GM10847 (cell line): ENCODE results near the gene ZNF442.

Experiments
- POLR2A ChIP-seq: IDR thresholded peaks from 2 replicates; pipeline ENCODE4 v1.6.1; 2011; ENCODE audit not compliant: insufficient read length; ENCODE audit errors: extremely low read depth

Gene ZNF442

DNA sequence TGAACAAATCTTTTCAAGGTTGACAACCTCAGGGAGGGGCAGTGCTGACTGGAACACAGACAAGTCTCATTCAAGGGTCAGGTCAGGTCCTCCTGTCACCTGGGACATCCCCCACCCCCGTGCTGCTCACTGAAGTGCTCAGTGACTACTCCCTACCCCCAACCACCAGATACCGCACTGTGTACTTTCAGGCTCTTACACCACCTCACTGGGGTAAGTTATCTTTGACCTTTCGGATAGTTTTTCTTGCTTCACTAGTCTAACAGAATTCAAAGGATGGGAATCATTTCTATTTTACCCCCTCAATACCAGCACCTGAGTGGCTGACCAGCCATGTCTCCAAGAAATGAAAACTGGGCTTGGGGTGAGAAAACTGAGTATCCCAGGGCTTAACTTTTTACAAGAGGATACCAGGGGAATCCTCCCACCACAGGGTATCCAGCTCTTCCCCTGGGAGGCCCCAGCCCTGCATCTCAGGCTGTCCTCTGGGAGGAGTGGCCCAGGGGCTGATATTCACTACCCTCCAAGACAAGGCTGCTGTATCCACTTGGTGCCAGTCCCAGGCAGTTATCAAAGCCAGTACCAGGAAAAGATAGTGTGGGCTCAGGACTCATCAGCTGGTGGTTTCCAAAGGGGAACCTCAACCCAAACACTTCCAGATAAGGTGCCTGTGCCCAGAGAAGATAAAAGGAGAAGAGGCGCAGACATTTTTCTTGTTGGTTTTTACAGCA, 34.1 kb downstream of the ZNF442 start:
- TF ChIP-seq POLR2A = no peak

DNA sequence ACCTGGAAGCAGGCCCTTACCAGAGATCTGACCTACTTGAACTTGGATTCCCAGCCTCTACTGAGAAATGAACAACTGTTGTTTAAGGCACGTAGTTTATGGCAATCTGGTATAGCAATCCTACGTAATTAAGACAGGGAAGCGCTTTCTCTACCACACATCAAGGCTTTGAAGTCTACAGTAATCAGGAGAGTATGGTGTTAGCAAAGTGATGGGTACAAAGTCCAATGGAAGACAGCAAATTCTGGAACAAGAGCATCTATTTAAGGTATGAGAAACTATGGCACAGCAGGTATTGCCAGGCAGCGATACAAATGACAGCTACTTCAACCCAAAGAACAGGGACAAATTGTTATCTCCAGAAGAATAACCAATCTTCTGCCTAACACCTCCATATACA, 35.1 kb downstream of the ZNF442 start:
- TF ChIP-seq POLR2A = no peak

DNA sequence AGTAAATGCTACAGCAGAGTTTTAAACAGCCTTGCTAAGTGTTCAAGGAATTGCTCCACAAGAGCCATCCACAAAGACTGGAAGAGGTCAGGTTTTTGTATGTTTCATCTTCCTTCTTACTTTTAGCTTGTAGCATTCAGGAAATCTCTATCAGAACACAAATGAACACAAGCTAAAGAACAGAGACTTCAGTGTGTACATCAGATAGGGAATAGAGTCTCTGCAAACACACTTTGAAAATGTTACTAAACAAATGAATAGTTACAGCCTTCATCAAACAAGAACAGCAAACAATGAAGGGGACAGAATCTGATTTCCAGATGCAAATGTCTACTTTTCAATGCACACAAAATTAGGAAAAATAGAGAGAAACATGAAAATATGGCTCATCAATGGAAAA, 39.8 kb downstream of the ZNF442 start:
- TF ChIP-seq POLR2A = no peak

DNA sequence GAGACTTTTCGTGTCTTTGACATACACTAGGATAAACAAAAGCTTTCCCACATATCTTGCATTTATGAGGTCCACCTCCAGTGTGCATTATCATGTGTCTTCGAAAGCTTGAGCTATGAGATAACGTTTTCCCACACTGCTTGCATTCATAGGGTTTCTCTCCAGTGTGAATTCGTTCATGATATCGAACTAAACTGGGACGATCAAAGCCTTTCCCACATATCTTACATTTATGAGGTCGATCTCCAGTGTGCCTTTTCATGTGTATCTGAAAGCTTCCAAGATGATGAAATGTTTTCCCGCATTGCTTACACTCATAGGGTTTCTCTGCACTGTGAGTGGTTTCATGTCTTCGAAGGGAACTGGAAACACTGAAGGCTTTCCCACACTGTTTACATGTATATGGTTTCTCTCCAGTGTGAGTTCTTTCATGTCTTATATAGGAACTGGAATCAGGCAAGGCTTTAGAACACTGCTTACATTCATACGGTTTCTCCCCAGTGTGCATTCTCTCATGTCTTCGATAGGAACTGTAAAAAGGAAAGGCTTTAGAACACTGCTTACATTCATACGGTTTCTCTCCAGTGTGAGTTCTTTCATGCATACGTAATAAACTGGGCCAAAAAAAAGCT, 46.6 kb downstream of the ZNF442 start:
- no peak for TF ChIP-seq POLR2A

- TF ChIP-seq POLR2A = no peak
Observed at GRCh38 chr19:12314553-12314952, 50.9 kb downstream of the ZNF442 start.
